Measurements from ENCODE around the gene PPP5C.
"Not testable (repeated sequence)": the region's sequence is repeated elsewhere in the genome, so short reads cannot be mapped to it uniquely, and the experiment has no call there.

The PPP5C gene

DNA sequence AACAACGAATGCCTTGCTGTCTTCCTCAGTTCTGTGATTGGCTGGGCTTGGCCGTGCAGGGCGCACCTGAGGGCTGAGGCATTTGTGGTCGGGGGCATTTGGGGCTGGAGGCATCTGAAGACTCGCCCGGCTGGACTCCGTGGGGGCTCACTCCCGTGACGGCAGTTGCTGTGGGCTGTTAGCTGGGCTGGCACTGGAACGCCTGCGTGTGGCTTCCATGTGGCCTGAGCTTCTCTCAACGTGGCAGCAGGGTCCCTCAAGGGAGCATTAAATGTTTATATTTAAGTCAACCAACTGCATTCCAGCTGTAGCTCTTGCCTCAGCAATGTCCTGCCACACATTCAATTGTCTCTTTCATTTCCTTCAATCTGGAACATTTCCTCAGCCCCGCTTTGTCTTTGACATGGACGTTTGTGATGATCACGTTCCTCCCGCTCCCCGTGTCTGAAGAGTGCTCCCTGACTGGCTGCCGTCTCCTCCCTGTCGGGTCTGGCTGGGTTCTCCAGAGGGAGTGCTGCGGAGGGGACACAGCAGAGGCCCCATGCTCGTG is 45.4 kb downstream of the PPP5C start:
- TF ChIP-seq, protein P1, sequence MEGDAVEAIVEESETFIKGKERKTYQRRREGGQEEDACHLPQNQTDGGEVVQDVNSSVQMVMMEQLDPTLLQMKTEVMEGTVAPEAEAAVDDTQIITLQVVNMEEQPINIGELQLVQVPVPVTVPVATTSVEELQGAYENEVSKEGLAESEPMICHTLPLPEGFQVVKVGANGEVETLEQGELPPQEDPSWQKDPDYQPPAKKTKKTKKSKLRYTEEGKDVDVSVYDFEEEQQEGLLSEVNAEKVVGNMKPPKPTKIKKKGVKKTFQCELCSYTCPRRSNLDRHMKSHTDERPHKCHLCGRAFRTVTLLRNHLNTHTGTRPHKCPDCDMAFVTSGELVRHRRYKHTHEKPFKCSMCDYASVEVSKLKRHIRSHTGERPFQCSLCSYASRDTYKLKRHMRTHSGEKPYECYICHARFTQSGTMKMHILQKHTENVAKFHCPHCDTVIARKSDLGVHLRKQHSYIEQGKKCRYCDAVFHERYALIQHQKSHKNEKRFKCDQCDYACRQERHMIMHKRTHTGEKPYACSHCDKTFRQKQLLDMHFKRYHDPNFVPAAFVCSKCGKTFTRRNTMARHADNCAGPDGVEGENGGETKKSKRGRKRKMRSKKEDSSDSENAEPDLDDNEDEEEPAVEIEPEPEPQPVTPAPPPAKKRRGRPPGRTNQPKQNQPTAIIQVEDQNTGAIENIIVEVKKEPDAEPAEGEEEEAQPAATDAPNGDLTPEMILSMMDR (IDR thresholded peaks at IDR 0.05; ENCODE audit: low read depth, low read length): no peak
- TF ChIP-seq MYC (IDR thresholded peaks at IDR 0.05; ENCODE audit: low read depth, low read length): peak; percentile 92
- no peak for TF ChIP-seq POLR2A (IDR thresholded peaks at IDR 0.05; ENCODE audit: extremely low read depth, insufficient read length)
- TF ChIP-seq, protein P2, sequence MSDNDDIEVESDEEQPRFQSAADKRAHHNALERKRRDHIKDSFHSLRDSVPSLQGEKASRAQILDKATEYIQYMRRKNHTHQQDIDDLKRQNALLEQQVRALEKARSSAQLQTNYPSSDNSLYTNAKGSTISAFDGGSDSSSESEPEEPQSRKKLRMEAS (IDR thresholded peaks at IDR 0.05; ENCODE audit: low read depth, low read length): peak; percentile 92
- peak; percentile 82 for DNase-seq (ENCODE audit: low read depth)
- no peak overlapping the region for H3K4me3 ChIP-seq (ENCODE audit: low read depth, low read length)

DNA sequence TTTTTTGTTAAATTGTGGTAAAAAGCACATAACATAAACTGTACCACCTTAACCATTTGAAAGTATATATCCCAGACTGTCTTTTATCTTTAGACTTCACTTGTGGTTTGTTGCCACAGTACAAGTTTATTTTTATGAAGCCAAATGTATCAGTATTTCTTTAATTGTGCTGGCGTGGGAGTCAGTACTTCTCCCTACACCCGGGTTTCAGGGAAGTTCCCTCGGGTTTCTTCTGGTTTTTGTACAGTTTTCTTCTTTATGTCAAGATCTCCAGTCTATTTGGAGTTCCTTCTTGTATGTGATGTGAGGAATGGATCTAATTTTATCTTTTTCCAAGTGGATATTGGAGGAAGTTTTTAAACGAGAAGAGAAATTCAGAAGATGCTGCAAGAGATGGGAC is 46.0 kb downstream of the PPP5C start:
- TF ChIP-seq, protein P2 (IDR thresholded peaks at IDR 0.05; ENCODE audit: low read depth, low read length): no peak
- TF ChIP-seq, protein P1 (IDR thresholded peaks at IDR 0.05; ENCODE audit: low read depth, low read length): no peak
- no peak for TF ChIP-seq POLR2A (IDR thresholded peaks at IDR 0.05; ENCODE audit: extremely low read depth, insufficient read length)
- TF ChIP-seq MYC (IDR thresholded peaks at IDR 0.05; ENCODE audit: low read depth, low read length): no peak
- H3K4me3 ChIP-seq (ENCODE audit: low read depth, low read length): no peak overlapping the region
- no peak for DNase-seq (ENCODE audit: low read depth)

DNA sequence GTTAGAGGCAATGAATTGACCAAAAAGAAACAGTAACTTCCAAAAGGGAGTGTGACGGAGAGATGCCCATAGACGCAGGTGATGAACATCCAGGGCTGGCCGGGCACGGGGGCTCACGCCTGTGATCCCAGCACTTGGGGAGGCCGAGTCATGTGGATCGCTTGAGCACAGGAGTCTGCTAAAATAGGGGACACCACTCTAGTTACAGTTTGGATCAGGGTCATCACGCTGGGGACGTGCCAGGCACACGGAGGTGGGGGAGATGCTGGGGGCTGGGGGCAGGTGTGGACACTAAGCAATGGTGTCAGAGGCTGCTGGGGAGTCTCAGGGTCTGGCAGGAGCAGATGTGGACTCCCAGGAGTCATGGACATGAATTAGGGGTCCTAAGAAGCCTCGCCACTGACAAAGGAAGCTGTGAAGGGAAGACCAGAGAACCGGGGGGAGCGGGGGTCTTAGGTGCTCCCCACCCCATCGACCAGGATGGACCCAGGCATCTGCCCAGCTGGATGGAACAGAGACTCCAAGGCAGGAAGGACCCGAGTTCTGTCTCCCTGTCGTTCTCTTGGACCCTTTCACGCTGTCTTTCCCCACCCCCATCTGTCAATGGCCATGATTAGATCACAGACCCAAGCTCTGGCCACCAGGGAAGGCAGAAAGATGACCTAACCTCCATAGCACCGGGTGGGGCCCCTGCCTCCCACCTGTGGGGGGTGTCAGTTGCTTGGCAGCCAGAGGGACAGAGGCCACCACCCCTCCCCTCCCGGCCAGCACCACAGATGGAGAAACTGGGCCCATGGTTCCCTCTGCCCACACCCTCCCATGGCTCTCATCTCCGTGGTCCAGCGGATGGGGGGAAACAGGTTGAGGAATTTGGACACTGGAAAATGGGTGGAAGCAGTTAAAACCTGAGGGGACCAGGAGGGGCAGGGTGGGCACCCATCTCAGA is 46.8 kb downstream of the PPP5C start:
- no peak for DNase-seq (ENCODE audit: low read depth)
- no peak overlapping the region for H3K4me3 ChIP-seq (ENCODE audit: low read depth, low read length)
- TF ChIP-seq, protein P1 (IDR thresholded peaks at IDR 0.05; ENCODE audit: low read depth, low read length): no peak

DNA sequence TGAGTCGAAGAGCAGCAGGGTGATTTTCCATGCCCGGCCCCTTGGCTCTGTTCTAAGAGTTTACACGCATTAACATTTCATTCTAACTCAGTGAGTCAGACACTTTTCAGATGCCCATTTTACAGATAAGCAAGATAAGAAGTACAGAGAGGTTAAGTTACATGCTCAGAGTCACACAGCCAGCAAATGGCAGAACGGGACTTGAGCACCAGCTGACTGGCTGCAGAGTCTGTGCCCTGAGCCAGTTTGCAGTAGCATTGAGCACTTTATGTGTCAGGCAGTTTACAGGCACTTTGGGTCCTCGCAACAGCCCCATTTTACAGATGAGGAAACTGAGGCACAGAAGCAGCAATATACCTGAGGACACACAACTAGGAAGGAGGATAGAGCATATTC is 47.5 kb downstream of the PPP5C start:
- TF ChIP-seq POLR2A (IDR thresholded peaks at IDR 0.05; ENCODE audit: extremely low read depth, insufficient read length): no peak
- no peak for TF ChIP-seq MYC (IDR thresholded peaks at IDR 0.05; ENCODE audit: low read depth, low read length)
- peak; percentile 47 for DNase-seq (ENCODE audit: low read depth)
- H3K4me3 ChIP-seq (ENCODE audit: low read depth, low read length): no peak overlapping the region

DNA sequence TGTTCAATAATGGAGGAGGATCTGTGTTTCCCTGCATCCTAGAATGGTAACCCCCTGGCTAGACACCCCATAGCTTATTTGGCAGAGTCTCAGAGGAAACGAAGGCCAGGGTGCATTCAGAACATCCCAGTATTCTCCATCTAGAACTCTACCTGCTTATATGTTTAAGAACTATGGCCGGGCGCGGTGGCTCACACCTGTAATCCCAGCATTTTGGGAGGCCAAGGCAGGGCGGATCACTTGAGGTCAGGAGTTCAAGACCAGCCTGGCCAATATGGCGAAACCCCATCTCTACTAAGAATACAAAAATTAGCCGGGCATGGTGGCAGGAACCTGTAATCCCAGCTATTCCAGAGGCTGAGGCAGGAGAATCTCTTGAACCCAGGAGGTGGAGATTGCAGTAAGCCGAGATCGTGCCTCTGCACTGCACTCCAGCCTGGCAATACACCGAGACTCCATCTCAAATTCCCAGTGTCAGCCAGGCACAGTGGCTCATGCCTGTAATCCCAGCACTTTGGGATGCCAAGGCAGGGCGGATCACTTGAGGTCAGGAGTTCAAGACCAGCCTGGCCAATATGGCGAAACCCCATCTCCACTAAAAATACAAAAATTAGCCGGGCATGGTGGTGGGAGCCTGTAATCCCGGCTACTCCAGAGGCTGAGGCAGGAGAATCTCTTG is 51.1 kb downstream of the PPP5C start:
- not testable (repeated sequence) for H3K4me3 ChIP-seq (ENCODE audit: low read depth, low read length); DNase-seq (ENCODE audit: low read depth)

DNA sequence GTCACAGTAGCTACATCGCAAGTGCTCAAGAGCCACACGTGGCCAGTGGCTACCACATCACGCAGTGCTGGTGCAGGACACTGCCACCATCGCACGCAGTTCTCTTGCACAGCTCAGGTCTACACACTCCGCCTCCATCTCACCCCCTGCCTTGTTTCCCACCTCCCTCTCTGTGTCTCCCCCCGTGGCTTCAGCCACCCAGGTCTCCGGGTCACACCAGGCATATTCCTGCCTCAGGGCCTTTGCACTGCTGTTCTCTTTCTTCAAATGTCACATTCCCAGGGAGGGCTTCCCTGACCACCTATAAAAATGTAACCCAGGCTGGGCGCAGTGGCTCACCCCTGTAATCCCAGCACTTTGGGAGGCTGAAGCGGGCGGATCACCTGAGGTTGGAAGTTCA is 55.8 kb downstream of the PPP5C start:
- no peak for DNase-seq (ENCODE audit: low read depth)
- no peak overlapping the region for H3K4me3 ChIP-seq (ENCODE audit: low read depth, low read length)
- TF ChIP-seq, protein P1 (IDR thresholded peaks at IDR 0.05; ENCODE audit: low read depth, low read length): no peak
- TF ChIP-seq, protein P2 (IDR thresholded peaks at IDR 0.05; ENCODE audit: low read depth, low read length): no peak
- TF ChIP-seq MYC (IDR thresholded peaks at IDR 0.05; ENCODE audit: low read depth, low read length) (no peak), POLR2A (IDR thresholded peaks at IDR 0.05; ENCODE audit: extremely low read depth, insufficient read length) (no peak)
